ENCODE measurements around the gene GATA6. TPM values are rescaled to one million over a fixed set of nuclear protein-coding genes. Genes with fewer than 3 reads are reported as not detected.
"Not testable (repeated sequence)": the region's sequence is repeated elsewhere in the genome, so short reads cannot be mapped to it uniquely, and the experiment has no call there.

GATA6 gene
- polyA plus RNA-seq, 3 donors: 0.04 TPM; not detected in 2

- Histone ChIP-seq H3K27me3 (ENCODE audit: control insufficient read depth in 2 of 2, insufficient read depth in 2 of 2, low read length in 2 of 2) (peaks cover 8 to 37% of the 10 kb centered on the region in 2 donors), H3K4me3 (replicated peaks in 1 of 3; ENCODE audit: low read depth in 2 of 3, low read length in 3 of 3) (no peak overlapping the region), H3K9me3 (replicated peaks in 1 of 2; ENCODE audit: control insufficient read depth in 1 of 2, insufficient read depth in 1 of 2, low read length in 2 of 2) (peaks cover 0 to 3% of the 10 kb centered on the region in 2 donors), H2AFZ (ENCODE audit: insufficient read depth, low read depth, low read length, poor library complexity, severe bottlenecking) (no peak overlapping the region), H3K36me3 (replicated peaks in 1 of 2; ENCODE audit: control insufficient read depth in 1 of 2, insufficient read depth in 2 of 2, low read length in 2 of 2) (no peaks in the 10 kb centered on the region), H3K79me2 (ENCODE audit: insufficient read depth, low read length) (no peaks in the 10 kb centered on the region), H4K20me1 (ENCODE audit: insufficient read depth, low read length) (no peaks in the 10 kb centered on the region), H3K27ac (ENCODE audit: low read depth in 1 of 2, low read length in 2 of 2) (no peak overlapping the region), H3K4me1 (ENCODE audit: control insufficient read depth in 1 of 2, insufficient read depth in 2 of 2, low read length in 2 of 2) (no peaks in the 10 kb centered on the region), H3K4me2 (replicated peaks; ENCODE audit: extremely low read depth, low read length, poor library complexity, severe bottlenecking) (no peak overlapping the region), H3K9ac (ENCODE audit: insufficient read depth, low read length, poor library complexity, severe bottlenecking) (no peak overlapping the region)
- Mint-ChIP-seq H3K27ac (no peak overlapping the region), H3K36me3 (no peaks in the 10 kb centered on the region), H3K27me3 (ENCODE audit: low read depth in 3 of 3) (peaks cover 22 to 49% (median 34%) of the 10 kb centered on the region in 3 donors), H3K9me3 (peaks cover 0 to 2% (median 0%) of the 10 kb centered on the region in 7 donors), H3K4me3 (no peak overlapping the region), H3K4me1 (peaks cover 4% of the 10 kb centered on the region)
- DNase-seq: no peak
- intact Hi-C loops (cut with micrococcal nuclease): no loop called here
- TF ChIP-seq, protein P1, sequence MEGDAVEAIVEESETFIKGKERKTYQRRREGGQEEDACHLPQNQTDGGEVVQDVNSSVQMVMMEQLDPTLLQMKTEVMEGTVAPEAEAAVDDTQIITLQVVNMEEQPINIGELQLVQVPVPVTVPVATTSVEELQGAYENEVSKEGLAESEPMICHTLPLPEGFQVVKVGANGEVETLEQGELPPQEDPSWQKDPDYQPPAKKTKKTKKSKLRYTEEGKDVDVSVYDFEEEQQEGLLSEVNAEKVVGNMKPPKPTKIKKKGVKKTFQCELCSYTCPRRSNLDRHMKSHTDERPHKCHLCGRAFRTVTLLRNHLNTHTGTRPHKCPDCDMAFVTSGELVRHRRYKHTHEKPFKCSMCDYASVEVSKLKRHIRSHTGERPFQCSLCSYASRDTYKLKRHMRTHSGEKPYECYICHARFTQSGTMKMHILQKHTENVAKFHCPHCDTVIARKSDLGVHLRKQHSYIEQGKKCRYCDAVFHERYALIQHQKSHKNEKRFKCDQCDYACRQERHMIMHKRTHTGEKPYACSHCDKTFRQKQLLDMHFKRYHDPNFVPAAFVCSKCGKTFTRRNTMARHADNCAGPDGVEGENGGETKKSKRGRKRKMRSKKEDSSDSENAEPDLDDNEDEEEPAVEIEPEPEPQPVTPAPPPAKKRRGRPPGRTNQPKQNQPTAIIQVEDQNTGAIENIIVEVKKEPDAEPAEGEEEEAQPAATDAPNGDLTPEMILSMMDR (IDR thresholded peaks at IDR 0.05): no peak
- WGBS (ENCODE audit: insufficient coverage): 71% methylated on average over 4 of the region's 7 CpGs
Observed at GRCh38 chr18:22194151-22194598, 24.8 kb downstream of the GATA6 start.

DNA sequence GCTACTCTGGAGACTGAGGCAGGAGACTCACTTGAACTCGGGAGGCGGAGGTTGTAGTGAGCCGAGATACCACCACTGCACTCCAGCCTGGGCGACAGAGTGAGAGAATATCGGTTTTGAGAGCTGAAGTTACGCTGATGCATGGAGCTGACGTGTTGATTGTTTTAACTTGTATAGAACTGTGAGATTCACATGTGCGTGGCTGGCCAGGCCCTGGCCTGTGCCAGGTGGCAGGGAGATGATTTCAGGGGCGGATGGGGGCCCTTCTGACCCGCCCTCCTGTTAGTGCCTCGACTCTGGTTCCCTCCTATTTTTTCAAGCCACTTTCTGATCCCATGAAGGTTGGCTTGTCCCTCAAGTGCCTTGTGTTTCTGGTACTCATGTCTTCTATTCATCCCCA lies 25.7 kb downstream of the GATA6 start:
- Histone ChIP-seq H3K4me2 (replicated peaks; ENCODE audit: extremely low read depth, low read length, poor library complexity, severe bottlenecking) (no peak overlapping the region), H3K27me3 (ENCODE audit: control insufficient read depth in 2 of 2, insufficient read depth in 2 of 2, low read length in 2 of 2) (peaks cover 6 to 33% of the 10 kb centered on the region in 2 donors), H3K27ac (ENCODE audit: low read depth in 1 of 2, low read length in 2 of 2) (no peak overlapping the region), H2AFZ (ENCODE audit: insufficient read depth, low read depth, low read length, poor library complexity, severe bottlenecking) (no peak overlapping the region), H3K36me3 (replicated peaks in 1 of 2; ENCODE audit: control insufficient read depth in 1 of 2, insufficient read depth in 2 of 2, low read length in 2 of 2) (no peaks in the 10 kb centered on the region), H4K20me1 (ENCODE audit: insufficient read depth, low read length) (no peaks in the 10 kb centered on the region), H3K9me3 (replicated peaks in 1 of 2; ENCODE audit: control insufficient read depth in 1 of 2, insufficient read depth in 1 of 2, low read length in 2 of 2) (peaks cover 0 to 3% of the 10 kb centered on the region in 2 donors), H3K4me1 (ENCODE audit: control insufficient read depth in 1 of 2, insufficient read depth in 2 of 2, low read length in 2 of 2) (no peaks in the 10 kb centered on the region), H3K9ac (ENCODE audit: insufficient read depth, low read length, poor library complexity, severe bottlenecking) (no peak overlapping the region), H3K79me2 (ENCODE audit: insufficient read depth, low read length) (no peaks in the 10 kb centered on the region), H3K4me3 (replicated peaks in 1 of 3; ENCODE audit: low read depth in 2 of 3, low read length in 3 of 3) (no peak overlapping the region)
- intact Hi-C loops (cut with micrococcal nuclease): no loop called here
- Mint-ChIP-seq H3K4me1 (peaks cover 4% of the 10 kb centered on the region), H3K4me3 (no peak overlapping the region), H3K9me3 (peaks cover 0 to 2% (median 0%) of the 10 kb centered on the region in 7 donors), H3K27me3 (ENCODE audit: low read depth in 3 of 3) (peaks cover 26 to 44% (median 37%) of the 10 kb centered on the region in 3 donors), H3K36me3 (no peaks in the 10 kb centered on the region), H3K27ac (no peak overlapping the region)
- DNase-seq: no peak
- TF ChIP-seq, protein P1 (IDR thresholded peaks at IDR 0.05): no peak
- 86% methylated on average over 10 of the region's 11 CpGs for WGBS (ENCODE audit: insufficient coverage)

GRCh38 chr18:22196943-22197342 lies 27.6 kb downstream of the GATA6 start:
- H3K36me3 Mint-ChIP-seq; DNase-seq; H3K9me3 Mint-ChIP-seq; intact Hi-C loops (cut with micrococcal nuclease); H3K9ac ChIP-seq (ENCODE audit: insufficient read depth, low read length, poor library complexity, severe bottlenecking); H3K9me3 ChIP-seq (replicated peaks in 1 of 2; ENCODE audit: control insufficient read depth in 1 of 2, insufficient read depth in 1 of 2, low read length in 2 of 2); H3K27ac ChIP-seq (ENCODE audit: low read depth in 1 of 2, low read length in 2 of 2); H4K20me1 ChIP-seq (ENCODE audit: insufficient read depth, low read length); H3K4me3 Mint-ChIP-seq; H3K4me2 ChIP-seq (replicated peaks; ENCODE audit: extremely low read depth, low read length, poor library complexity, severe bottlenecking); H3K4me3 ChIP-seq (replicated peaks in 1 of 3; ENCODE audit: low read depth in 2 of 3, low read length in 3 of 3); H3K36me3 ChIP-seq (replicated peaks in 1 of 2; ENCODE audit: control insufficient read depth in 1 of 2, insufficient read depth in 2 of 2, low read length in 2 of 2); H3K4me1 Mint-ChIP-seq; H3K4me1 ChIP-seq (ENCODE audit: control insufficient read depth in 1 of 2, insufficient read depth in 2 of 2, low read length in 2 of 2); H3K79me2 ChIP-seq (ENCODE audit: insufficient read depth, low read length); H3K27ac Mint-ChIP-seq; H2AFZ ChIP-seq (ENCODE audit: insufficient read depth, low read depth, low read length, poor library complexity, severe bottlenecking): not testable (repeated sequence)
- WGBS (ENCODE audit: insufficient coverage): 90% methylated on average over 2 of the region's 5 CpGs
- H3K27me3 ChIP-seq (ENCODE audit: control insufficient read depth in 2 of 2, insufficient read depth in 2 of 2, low read length in 2 of 2): peaks cover 2 to 21% of the 10 kb centered on the region in 2 donors
- H3K27me3 Mint-ChIP-seq (ENCODE audit: low read depth in 3 of 3): peaks cover 21 to 33% (median 29%) of the 10 kb centered on the region in 3 donors

All from CD14-positive monocyte (primary cell).